ENCODE measurements around the gene DCXR.

GRCh38 chr17:82054351-82055022, 17.0 kb upstream of the DCXR start:
- no peak for TF ChIP-seq POLR2A (IDR thresholded peaks at IDR 0.05)
- TF ChIP-seq, protein P1, sequence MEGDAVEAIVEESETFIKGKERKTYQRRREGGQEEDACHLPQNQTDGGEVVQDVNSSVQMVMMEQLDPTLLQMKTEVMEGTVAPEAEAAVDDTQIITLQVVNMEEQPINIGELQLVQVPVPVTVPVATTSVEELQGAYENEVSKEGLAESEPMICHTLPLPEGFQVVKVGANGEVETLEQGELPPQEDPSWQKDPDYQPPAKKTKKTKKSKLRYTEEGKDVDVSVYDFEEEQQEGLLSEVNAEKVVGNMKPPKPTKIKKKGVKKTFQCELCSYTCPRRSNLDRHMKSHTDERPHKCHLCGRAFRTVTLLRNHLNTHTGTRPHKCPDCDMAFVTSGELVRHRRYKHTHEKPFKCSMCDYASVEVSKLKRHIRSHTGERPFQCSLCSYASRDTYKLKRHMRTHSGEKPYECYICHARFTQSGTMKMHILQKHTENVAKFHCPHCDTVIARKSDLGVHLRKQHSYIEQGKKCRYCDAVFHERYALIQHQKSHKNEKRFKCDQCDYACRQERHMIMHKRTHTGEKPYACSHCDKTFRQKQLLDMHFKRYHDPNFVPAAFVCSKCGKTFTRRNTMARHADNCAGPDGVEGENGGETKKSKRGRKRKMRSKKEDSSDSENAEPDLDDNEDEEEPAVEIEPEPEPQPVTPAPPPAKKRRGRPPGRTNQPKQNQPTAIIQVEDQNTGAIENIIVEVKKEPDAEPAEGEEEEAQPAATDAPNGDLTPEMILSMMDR (IDR thresholded peaks at IDR 0.05), result no peak
